22Rv1 (cell line): ENCODE data around the gene SMARCAL1.

ENCODE experiments used
- H3K27ac ChIP-seq: fragments of 450-650 bp; 2 replicates; pipeline ENCODE4 v1.5.1; 2017
- ZFX ChIP-seq: fragments of 450-650 bp; IDR thresholded peaks from 2 replicates; pipeline ENCODE4 v1.6.1; 2017; ENCODE audit warnings: antibody characterized with exemption, borderline replicate concordance
- TF ChIP-seq, protein P1 (sequence below): fragments of 450-650 bp; IDR thresholded peaks from 2 replicates; pipeline ENCODE4 v1.5.1; 2017; ENCODE audit warnings: mild to moderate bottlenecking

SMARCAL1 gene

GRCh38 chr2:216478791-216479190 lies 66.5 kb downstream of the SMARCAL1 start:
- no peak overlapping the region for H3K27ac ChIP-seq

GRCh38 chr2:216480221-216480620 lies 67.9 kb downstream of the SMARCAL1 start:
- TF ChIP-seq, protein P1, sequence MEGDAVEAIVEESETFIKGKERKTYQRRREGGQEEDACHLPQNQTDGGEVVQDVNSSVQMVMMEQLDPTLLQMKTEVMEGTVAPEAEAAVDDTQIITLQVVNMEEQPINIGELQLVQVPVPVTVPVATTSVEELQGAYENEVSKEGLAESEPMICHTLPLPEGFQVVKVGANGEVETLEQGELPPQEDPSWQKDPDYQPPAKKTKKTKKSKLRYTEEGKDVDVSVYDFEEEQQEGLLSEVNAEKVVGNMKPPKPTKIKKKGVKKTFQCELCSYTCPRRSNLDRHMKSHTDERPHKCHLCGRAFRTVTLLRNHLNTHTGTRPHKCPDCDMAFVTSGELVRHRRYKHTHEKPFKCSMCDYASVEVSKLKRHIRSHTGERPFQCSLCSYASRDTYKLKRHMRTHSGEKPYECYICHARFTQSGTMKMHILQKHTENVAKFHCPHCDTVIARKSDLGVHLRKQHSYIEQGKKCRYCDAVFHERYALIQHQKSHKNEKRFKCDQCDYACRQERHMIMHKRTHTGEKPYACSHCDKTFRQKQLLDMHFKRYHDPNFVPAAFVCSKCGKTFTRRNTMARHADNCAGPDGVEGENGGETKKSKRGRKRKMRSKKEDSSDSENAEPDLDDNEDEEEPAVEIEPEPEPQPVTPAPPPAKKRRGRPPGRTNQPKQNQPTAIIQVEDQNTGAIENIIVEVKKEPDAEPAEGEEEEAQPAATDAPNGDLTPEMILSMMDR, result no peak
- TF ChIP-seq ZFX, result no peak
- H3K27ac ChIP-seq, result no peak overlapping the region

More at GRCh38 chr2:216478791-216479190, 66.5 kb downstream of the SMARCAL1 start:
- TF ChIP-seq ZFX, result no peak
- TF ChIP-seq, protein P1, result no peak

DNA sequence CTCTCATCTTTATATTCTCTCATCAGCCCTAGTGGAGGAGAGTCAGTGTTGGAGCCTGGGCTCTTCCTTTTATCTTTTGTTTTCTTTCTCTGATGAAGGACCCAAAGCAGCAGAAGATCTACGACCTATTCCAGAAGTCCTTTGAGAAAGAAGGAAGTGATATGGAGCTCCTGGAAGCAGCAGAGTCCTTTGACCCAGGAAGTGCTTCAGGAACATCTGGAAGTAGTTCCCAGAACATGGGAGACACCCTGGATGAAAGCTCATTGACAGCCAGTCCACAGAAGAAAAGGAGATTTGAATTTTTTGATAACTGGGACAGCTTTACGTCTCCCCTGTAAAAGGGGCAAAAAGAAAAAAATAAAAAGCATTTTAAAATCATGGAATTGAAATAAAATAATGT lies 70.4 kb downstream of the SMARCAL1 start:
- TF ChIP-seq ZFX, result no peak
- TF ChIP-seq, protein P1, result no peak
- H3K27ac ChIP-seq, result no peak overlapping the region

DNA sequence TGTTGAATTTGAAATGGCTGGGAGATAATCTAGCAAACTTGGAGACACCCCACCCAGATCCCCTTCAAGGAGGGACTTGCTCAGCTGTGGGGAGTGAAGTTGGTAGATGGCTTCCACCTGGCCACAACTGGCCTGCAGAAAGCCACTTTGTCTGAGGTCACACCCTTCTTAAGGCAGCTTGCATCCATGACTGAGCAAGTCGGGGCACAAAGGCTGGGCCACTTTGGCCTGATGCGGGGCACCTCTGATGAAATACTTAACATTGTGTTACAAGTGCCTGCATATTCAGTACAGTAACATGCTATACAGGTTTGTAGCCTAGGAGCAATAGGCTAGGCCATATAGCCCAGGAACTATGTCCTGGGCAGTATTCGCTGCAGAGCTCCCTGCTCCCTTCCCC lies 73.0 kb downstream of the SMARCAL1 start:
- no peak overlapping the region for H3K27ac ChIP-seq
- TF ChIP-seq ZFX, result no peak
- TF ChIP-seq, protein P1, result no peak

DNA sequence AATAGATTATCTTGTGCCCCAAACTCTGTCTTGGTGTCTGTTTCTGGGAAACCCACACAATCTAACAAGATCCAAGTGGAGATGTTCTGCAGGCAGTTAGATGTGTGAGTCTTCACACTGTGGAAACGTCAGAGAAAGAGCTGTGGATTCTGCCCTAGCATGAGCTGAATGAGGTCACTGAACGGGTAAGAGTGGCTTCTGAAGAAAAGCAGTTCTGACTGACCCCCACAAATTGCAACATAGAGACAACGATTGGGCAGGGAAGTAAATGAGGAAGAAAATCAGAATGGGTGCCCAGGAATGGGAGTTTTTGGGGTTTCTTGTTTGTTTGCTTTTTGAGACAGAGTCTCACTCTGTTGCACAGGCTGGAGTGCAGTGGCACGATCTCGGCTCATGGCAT lies 73.5 kb downstream of the SMARCAL1 start:
- H3K27ac ChIP-seq, result no peak overlapping the region
- TF ChIP-seq ZFX, result no peak
- TF ChIP-seq, protein P1, result no peak

DNA sequence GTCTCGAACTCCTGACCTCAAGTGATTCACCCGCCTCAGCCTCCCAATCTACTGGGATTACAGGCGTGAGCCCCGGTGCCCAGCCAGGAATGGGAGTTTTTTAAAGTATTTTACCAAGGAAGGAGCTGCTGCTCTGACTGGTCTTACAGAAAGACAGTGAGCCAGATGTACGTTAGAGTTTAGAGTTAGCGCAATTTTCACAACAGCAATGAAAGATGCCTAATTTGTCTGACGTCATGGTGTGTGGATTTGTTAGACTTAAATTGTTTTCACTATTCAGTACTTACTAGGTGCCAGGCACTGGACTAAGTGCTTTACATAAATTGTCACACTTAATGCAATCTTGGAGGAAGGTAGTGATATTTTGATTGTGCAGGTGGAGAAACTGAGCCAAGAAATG lies 74.0 kb downstream of the SMARCAL1 start:
- TF ChIP-seq ZFX, result no peak
- TF ChIP-seq, protein P1, result no peak
- H3K27ac ChIP-seq, result no peak overlapping the region

DNA sequence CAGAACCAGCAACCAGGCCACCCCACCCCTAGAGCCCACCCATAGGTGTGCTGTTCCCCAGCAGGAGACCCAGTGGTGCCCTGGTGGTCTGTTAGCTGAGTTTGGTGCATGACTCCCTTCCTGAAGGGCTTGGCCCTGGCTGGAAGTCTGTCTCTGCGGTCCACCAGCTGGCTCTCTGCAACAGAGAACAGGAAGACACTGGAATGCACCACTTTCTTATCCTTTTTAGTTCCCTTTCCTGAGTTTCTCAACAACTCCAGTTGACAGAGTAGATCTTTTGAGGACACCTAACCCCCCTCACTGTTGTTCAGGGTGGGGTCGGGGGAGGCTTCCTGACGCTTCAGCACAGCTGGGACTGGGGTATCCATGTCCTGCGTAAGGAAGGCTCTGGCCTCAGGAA lies 74.4 kb downstream of the SMARCAL1 start:
- TF ChIP-seq, protein P1, result no peak
- TF ChIP-seq ZFX, result no peak
- no peak overlapping the region for H3K27ac ChIP-seq
